HCT116 (cell line): Measurements from ENCODE around the gene MLEC. TPM values are rescaled to one million over a fixed set of nuclear protein-coding genes. Genes with fewer than 3 reads are reported as not detected.

Source experiments
- ATAC-seq: fragments of 200-7000 bp; cut with Tn5 transposase; 2 replicates; pipeline ENCODE4 v1.9.1; 2020; ENCODE audit warnings: mild to moderate bottlenecking, moderate library complexity
- BruUV-seq: library from RNA; stranded (reverse); fragments of 400-500 nt; replicated peaks from 2 replicates; lab custom pipeline; 2021; lab: Mats Ljungman, UMichigan
- CTCF ChIA-PET: fragments of 300-600 bp; sonication (Branson Sonifier 250); formaldehyde crosslinking; loops from one replicate; lab custom pipeline; 2021; ENCODE audit warnings: antibody characterized with exemption; lab: Charles Lee
- POLR2A ChIA-PET: fragments of 300-600, 350-600 bp; sonication (Branson Sonifier 250); formaldehyde crosslinking; loops from one replicate; lab custom pipeline; 2021; ENCODE audit warnings: antibody characterized with exemption; lab: Charles Lee
- RAD21 ChIA-PET, 2 experiments: fragments of 300-600 bp; sonication (Branson Sonifier 250); formaldehyde crosslinking; loops; one replicate each; lab custom pipeline; 2023; ENCODE audit warnings: low total read pairs in 2 of 2; ENCODE audit not compliant: uncharacterized antibody in 2 of 2, unreplicated experiment in 2 of 2, low non-redundant PET in 1 of 2; lab: Charles Lee
- DNase-seq: peaks from one replicate; pipeline ENCODE4 v3.0.0-alpha.2; 2010; ENCODE audit warnings: low read depth, low spot score
- H2AFZ ChIP-seq: fragments of 200-600 bp; shearing (Covaris generic), sonication (generic); 2 replicates; pipeline ENCODE4 v1.6.1; 2017; ENCODE audit warnings: low read depth, mixed run types, mixed read lengths, antibody characterized with exemption, low read length; ENCODE audit not compliant: poor library complexity, severe bottlenecking
- H3K27ac ChIP-seq: 2 replicates; pipeline ENCODE4 v1.5.1; 2012; ENCODE audit warnings: low read depth, low read length
- H3K27me3 ChIP-seq: fragments of 200-600 bp; sonication (generic); 2 replicates; pipeline ENCODE4 v1.6.1; 2016; ENCODE audit warnings: mixed run types, low read length, mixed read lengths; ENCODE audit not compliant: insufficient read depth
- H3K36me3 ChIP-seq, 2 experiments: fragments of 200-500 bp in 1 of 2; fragments of 200-600 bp in 1 of 2; sonication (Bioruptor generic) in 1 of 2; sonication (generic) in 1 of 2; 2 replicates each; pipeline versions ENCODE4 v1.5.1 to v1.6.1; 2014 to 2016; ENCODE audit warnings: low read length in 2 of 2, inconsistent platforms in 1 of 2, mixed read lengths in 1 of 2, mixed run types in 1 of 2; ENCODE audit not compliant: insufficient read depth in 2 of 2, control insufficient read depth in 1 of 2
- H3K4me1 ChIP-seq, 2 experiments: fragments of 200-600 bp in 1 of 2; sonication (generic) in 1 of 2; 2 replicates each; pipeline versions ENCODE4 v1.5.1 to v1.6.1; 2012 to 2017; ENCODE audit warnings: low read length in 2 of 2, inconsistent platforms in 1 of 2, mild to moderate bottlenecking in 1 of 2, mixed read lengths in 1 of 2, mixed run types in 1 of 2, moderate library complexity in 1 of 2; ENCODE audit not compliant: insufficient read depth in 2 of 2, control insufficient read depth in 1 of 2
- H3K4me2 ChIP-seq: fragments of 200-600 bp; sonication (generic); 2 replicates; pipeline ENCODE4 v1.6.1; 2017; ENCODE audit warnings: mixed run types, low read length, mixed read lengths
- H3K4me3 ChIP-seq, 2 experiments: fragments of 200-600 bp in 1 of 2; sonication (generic) in 1 of 2; replicated peaks in 1 of 2; 2 replicates each; pipeline ENCODE4 v1.5.1; 2011 to 2016; ENCODE audit warnings: low read length in 2 of 2, control low read depth in 1 of 2, low read depth in 1 of 2, mild to moderate bottlenecking in 1 of 2, mixed read lengths in 1 of 2, mixed run types in 1 of 2
- H3K79me2 ChIP-seq: fragments of 200-600 bp; sonication (generic); 2 replicates; pipeline ENCODE4 v1.6.1; 2017; ENCODE audit warnings: mild to moderate bottlenecking, mixed run types, low read length, moderate library complexity, mixed read lengths; ENCODE audit not compliant: insufficient read depth
- H3K9ac ChIP-seq: fragments of 200-600 bp; sonication (generic); 2 replicates; pipeline ENCODE4 v1.6.1; 2016; ENCODE audit warnings: low read length, mixed read lengths
- H3K9me2 ChIP-seq: fragments of 200-600 bp; sonication (generic), shearing (Covaris generic); 2 replicates; pipeline ENCODE4 v1.6.1; 2017; ENCODE audit warnings: mixed run types, mild to moderate bottlenecking, moderate library complexity; ENCODE audit not compliant: insufficient read depth
- H3K9me3 ChIP-seq, 2 experiments: fragments of 200-500 bp in 1 of 2; fragments of 200-600 bp in 1 of 2; sonication (Bioruptor generic) in 1 of 2; sonication (generic) in 1 of 2; 2 replicates each; pipeline ENCODE4 v1.6.1; 2014 to 2017; ENCODE audit warnings: low read length in 2 of 2, mixed read lengths in 2 of 2, inconsistent platforms in 1 of 2, low read depth in 1 of 2, mild to moderate bottlenecking in 1 of 2, mixed run types in 1 of 2, moderate library complexity in 1 of 2; ENCODE audit not compliant: control insufficient read depth in 1 of 2, insufficient read depth in 1 of 2
- H4K20me1 ChIP-seq: fragments of 200-600 bp; sonication (generic), shearing (Covaris generic); 2 replicates; pipeline ENCODE4 v1.6.1; 2017; ENCODE audit warnings: mixed run types, mild to moderate bottlenecking, moderate library complexity; ENCODE audit not compliant: insufficient read depth
- ATF3 ChIP-seq: IDR thresholded peaks from 2 replicates; pipeline ENCODE4 v1.6.1; 2012
- CBX3 ChIP-seq: IDR thresholded peaks from 2 replicates; pipeline ENCODE4 v1.6.1; 2012; ENCODE audit warnings: low read depth
- CEBPB ChIP-seq: IDR thresholded peaks from 2 replicates; pipeline ENCODE4 v1.6.1; 2012; ENCODE audit warnings: low read depth
- CTCF ChIP-seq, 3 experiments: fragments of 200-600 bp in 1 of 3; sonication (generic) in 1 of 3; IDR thresholded peaks in 2 of 3; conservative IDR thresholded peaks in 1 of 3; 2 replicates each; pipeline ENCODE4 v1.5.1; 2012 to 2017; ENCODE audit warnings: low read depth in 2 of 3, low read length in 2 of 3, antibody characterized with exemption in 1 of 3, borderline replicate concordance in 1 of 3, control low read depth in 1 of 3, mild to moderate bottlenecking in 1 of 3, mixed read lengths in 1 of 3, mixed run types in 1 of 3, moderate library complexity in 1 of 3; ENCODE audit not compliant: insufficient read depth in 1 of 3
- EGR1 ChIP-seq: IDR thresholded peaks from 2 replicates; pipeline ENCODE4 v1.6.1; 2012; ENCODE audit warnings: low read depth
- ELF1 ChIP-seq: IDR thresholded peaks from 2 replicates; pipeline ENCODE4 v1.6.1; 2012; ENCODE audit warnings: low read depth, borderline replicate concordance
- EZH2 ChIP-seq: fragments of 200-600 bp; sonication (generic); IDR thresholded peaks from 2 replicates; pipeline ENCODE4 v1.6.1; 2017; ENCODE audit warnings: antibody characterized with exemption, mixed run types
- EZH2phosphoT487 ChIP-seq: fragments of 200-600 bp; IDR thresholded peaks from 2 replicates; pipeline ENCODE4 v1.6.1; 2018; ENCODE audit warnings: antibody characterized with exemption, borderline replicate concordance
- FOSL1 ChIP-seq: IDR thresholded peaks from 2 replicates; pipeline ENCODE4 v1.6.1; 2012; ENCODE audit warnings: low read depth
- JUND ChIP-seq: IDR thresholded peaks from 2 replicates; pipeline ENCODE4 v1.6.1; 2012
- MAX ChIP-seq: IDR thresholded peaks from 2 replicates; pipeline ENCODE4 v1.6.1; 2012
- POLR2A ChIP-seq: IDR thresholded peaks from 2 replicates; pipeline ENCODE4 v1.7.0; 2011; ENCODE audit warnings: borderline replicate concordance; ENCODE audit not compliant: insufficient read depth, insufficient read length; ENCODE audit errors: extremely low read depth
- POLR2AphosphoS5 ChIP-seq: IDR thresholded peaks from 2 replicates; pipeline ENCODE4 v1.6.1; 2011; ENCODE audit warnings: mild to moderate bottlenecking, low read depth, low read length, moderate library complexity
- RAD21 ChIP-seq: IDR thresholded peaks from 2 replicates; pipeline ENCODE4 v1.6.1; 2012; ENCODE audit warnings: low read depth, mild to moderate bottlenecking
- SIN3A ChIP-seq: IDR thresholded peaks from 2 replicates; pipeline ENCODE4 v1.6.1; 2012; ENCODE audit warnings: low read depth
- SP1 ChIP-seq: IDR thresholded peaks from 2 replicates; pipeline ENCODE4 v1.6.1; 2012; ENCODE audit warnings: low read depth
- SRF ChIP-seq: IDR thresholded peaks from 2 replicates; pipeline ENCODE4 v1.6.1; 2012; ENCODE audit warnings: low read depth
- TCF7L2 ChIP-seq: IDR thresholded peaks from 2 replicates; pipeline ENCODE4 v1.7.0; 2011; ENCODE audit warnings: borderline replicate concordance, inconsistent platforms; ENCODE audit not compliant: insufficient read depth, insufficient read length; ENCODE audit errors: extremely low read depth
- YY1 ChIP-seq: IDR thresholded peaks from 2 replicates; pipeline ENCODE4 v1.6.1; 2011; ENCODE audit warnings: low read length, low read depth, moderate library complexity, mild to moderate bottlenecking; ENCODE audit not compliant: insufficient replicate concordance; ENCODE audit errors: extremely low read depth
- ZBTB33 ChIP-seq: IDR thresholded peaks from 2 replicates; pipeline ENCODE4 v1.6.1; 2011; ENCODE audit warnings: mild to moderate bottlenecking, low read length, moderate library complexity; ENCODE audit not compliant: insufficient replicate concordance; ENCODE audit errors: extremely low read depth
- ZFX ChIP-seq: fragments of 450-650 bp; IDR thresholded peaks from 2 replicates; pipeline ENCODE4 v1.6.1; 2017
- ZNF274 ChIP-seq: fragments of 200-500 bp; sonication (Bioruptor generic); IDR thresholded peaks from 2 replicates; pipeline ENCODE4 v1.6.1; 2014; ENCODE audit warnings: mild to moderate bottlenecking, low read depth, low read length, inconsistent platforms
- intact Hi-C: fragments of 100-400 bp; cut with micrococcal nuclease; formaldehyde crosslinking; loops from 2 replicates; pipeline ENCODE4 v1.10.0; 2022
- total RNA-seq: library from RNA; stranded (reverse); gene quantifications from one replicate; pipeline ENCODE4 v1.2.1, GENCODE V29; 2021; ENCODE audit not compliant: unreplicated experiment

MLEC gene
- total RNA-seq, 1 experiment from 2014 or later: 152 TPM

GRCh38 chr12:120725659-120726509, 38.9 kb downstream of the MLEC start, which contains the start of gene ACADS:
Gene ACADS (plus strand): TSS chr12:120725826. CDS start chr12:120725886, 60 bp downstream.
- DNase-seq: peak; percentile 51
- intact Hi-C loops: loop anchor here (5.0 kb wide), 1 partner anchor 246 kb away; no protein-coding TSS in a partner anchor
- Histone ChIP-seq H3K9me2 (no peaks in the 10 kb centered on the region), H3K9ac (peak within 1 kb of the TSS; percentile 81), H3K36me3 (peaks cover 15 to 24% of the 10 kb centered on the region in 2 experiments; a peak in 3 of 4 replicates), H3K4me3 (peak within 1 kb of the TSS; percentile 81 to 83), H3K4me2 (peak within 1 kb of the TSS; percentile 96), H4K20me1 (no peaks in the 10 kb centered on the region), H3K27ac (peak within 1 kb of the TSS; percentile 73), H3K27me3 (no peaks in the 10 kb centered on the region), H3K4me1 (peaks cover 3 to 18% of the 10 kb centered on the region in 2 experiments; a peak in 2 of 4 replicates), H3K79me2 (no peaks in the 10 kb centered on the region), H2AFZ (peak within 1 kb of the TSS; percentile 32), H3K9me3 (no peaks in the 10 kb centered on the region)
- ChIA-PET RAD21 (no interaction called here), POLR2A (interaction anchor here (1.2 kb wide), 1 partner anchor 15 kb away, joined by 3 read pairs; the partner anchor contains the start of gene UNC119B), CTCF (interaction anchor here (0.6 kb wide), 1 partner anchor 214 kb away, joined by 3 read pairs; no protein-coding TSS in a partner anchor)
- no TSS peak for BruUV-seq
- ATAC-seq: peak; percentile 100
- no peak for TF ChIP-seq ZBTB33
- no peak for TF ChIP-seq ZNF274
- TF ChIP-seq YY1: peak; percentile 70
- 0 out of 2 replicates have a peak, but pooled peaks have one; percentile 6 for TF ChIP-seq RAD21
- no peak for TF ChIP-seq ELF1
- no peak for TF ChIP-seq JUND
- TF ChIP-seq CTCF (IDR thresholded peaks at IDR 0.05 in 2 of 3, conservative IDR thresholded peaks at IDR 0.05 in 1 of 3; ENCODE audit: borderline replicate concordance in 1 of 3, insufficient read depth in 1 of 3, low read depth in 2 of 3, low read length in 2 of 3): no peak
- no peak for TF ChIP-seq ATF3
- TF ChIP-seq SIN3A: peak; percentile 45; the same call in 1 of the 2 replicates
- peak; percentile 78 for TF ChIP-seq ZFX
- peak; percentile 92 for TF ChIP-seq POLR2AphosphoS5
- TF ChIP-seq MAX: peak; percentile 70; the same call in 1 of the 2 replicates
- no peak for TF ChIP-seq EZH2
- no peak for TF ChIP-seq EZH2phosphoT487
- peak; percentile 68 for TF ChIP-seq POLR2A
- no peak for TF ChIP-seq TCF7L2
- TF ChIP-seq EGR1: no peak
- no peak for TF ChIP-seq SRF
- TF ChIP-seq SP1: no peak; the same call in 1 of the 2 replicates
- TF ChIP-seq CEBPB: no peak
- no peak for TF ChIP-seq CBX3
- TF ChIP-seq FOSL1: no peak
